ENCODE results near the gene SLC25A33. TPM values are rescaled to one million over a fixed set of nuclear protein-coding genes. Genes with fewer than 3 reads are reported as not detected.

SLC25A33 gene
- total and polyA plus RNA-seq, 2 experiments from 2014 or later, result 13.3 to 18.8 TPM

DNA sequence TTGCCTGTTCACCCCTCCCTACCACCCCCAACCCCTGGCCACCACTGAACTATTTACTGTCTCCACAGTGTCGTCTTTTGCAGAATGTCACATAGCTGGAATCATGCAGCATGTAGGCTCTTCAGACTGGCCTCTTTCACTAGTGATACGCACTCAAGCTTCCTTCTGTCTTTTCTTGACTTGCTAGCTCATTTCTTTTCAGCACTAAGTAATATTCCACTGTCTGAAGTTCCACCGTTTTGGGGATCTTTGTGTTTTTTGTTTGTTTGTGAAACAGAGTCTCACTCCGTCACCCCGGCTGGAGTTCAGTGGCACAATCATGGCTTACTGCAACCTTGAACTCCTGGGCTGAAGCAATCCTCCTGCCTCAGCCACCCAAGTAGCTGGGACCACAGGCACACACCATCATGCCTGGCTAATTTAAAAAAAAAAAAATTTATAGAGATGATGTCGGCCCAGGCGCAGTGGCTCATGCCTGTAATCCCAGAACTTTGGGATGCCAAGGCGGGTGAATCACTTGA is 43.4 kb upstream of the SLC25A33 start (continued):
- TF ChIP-seq, protein P1, sequence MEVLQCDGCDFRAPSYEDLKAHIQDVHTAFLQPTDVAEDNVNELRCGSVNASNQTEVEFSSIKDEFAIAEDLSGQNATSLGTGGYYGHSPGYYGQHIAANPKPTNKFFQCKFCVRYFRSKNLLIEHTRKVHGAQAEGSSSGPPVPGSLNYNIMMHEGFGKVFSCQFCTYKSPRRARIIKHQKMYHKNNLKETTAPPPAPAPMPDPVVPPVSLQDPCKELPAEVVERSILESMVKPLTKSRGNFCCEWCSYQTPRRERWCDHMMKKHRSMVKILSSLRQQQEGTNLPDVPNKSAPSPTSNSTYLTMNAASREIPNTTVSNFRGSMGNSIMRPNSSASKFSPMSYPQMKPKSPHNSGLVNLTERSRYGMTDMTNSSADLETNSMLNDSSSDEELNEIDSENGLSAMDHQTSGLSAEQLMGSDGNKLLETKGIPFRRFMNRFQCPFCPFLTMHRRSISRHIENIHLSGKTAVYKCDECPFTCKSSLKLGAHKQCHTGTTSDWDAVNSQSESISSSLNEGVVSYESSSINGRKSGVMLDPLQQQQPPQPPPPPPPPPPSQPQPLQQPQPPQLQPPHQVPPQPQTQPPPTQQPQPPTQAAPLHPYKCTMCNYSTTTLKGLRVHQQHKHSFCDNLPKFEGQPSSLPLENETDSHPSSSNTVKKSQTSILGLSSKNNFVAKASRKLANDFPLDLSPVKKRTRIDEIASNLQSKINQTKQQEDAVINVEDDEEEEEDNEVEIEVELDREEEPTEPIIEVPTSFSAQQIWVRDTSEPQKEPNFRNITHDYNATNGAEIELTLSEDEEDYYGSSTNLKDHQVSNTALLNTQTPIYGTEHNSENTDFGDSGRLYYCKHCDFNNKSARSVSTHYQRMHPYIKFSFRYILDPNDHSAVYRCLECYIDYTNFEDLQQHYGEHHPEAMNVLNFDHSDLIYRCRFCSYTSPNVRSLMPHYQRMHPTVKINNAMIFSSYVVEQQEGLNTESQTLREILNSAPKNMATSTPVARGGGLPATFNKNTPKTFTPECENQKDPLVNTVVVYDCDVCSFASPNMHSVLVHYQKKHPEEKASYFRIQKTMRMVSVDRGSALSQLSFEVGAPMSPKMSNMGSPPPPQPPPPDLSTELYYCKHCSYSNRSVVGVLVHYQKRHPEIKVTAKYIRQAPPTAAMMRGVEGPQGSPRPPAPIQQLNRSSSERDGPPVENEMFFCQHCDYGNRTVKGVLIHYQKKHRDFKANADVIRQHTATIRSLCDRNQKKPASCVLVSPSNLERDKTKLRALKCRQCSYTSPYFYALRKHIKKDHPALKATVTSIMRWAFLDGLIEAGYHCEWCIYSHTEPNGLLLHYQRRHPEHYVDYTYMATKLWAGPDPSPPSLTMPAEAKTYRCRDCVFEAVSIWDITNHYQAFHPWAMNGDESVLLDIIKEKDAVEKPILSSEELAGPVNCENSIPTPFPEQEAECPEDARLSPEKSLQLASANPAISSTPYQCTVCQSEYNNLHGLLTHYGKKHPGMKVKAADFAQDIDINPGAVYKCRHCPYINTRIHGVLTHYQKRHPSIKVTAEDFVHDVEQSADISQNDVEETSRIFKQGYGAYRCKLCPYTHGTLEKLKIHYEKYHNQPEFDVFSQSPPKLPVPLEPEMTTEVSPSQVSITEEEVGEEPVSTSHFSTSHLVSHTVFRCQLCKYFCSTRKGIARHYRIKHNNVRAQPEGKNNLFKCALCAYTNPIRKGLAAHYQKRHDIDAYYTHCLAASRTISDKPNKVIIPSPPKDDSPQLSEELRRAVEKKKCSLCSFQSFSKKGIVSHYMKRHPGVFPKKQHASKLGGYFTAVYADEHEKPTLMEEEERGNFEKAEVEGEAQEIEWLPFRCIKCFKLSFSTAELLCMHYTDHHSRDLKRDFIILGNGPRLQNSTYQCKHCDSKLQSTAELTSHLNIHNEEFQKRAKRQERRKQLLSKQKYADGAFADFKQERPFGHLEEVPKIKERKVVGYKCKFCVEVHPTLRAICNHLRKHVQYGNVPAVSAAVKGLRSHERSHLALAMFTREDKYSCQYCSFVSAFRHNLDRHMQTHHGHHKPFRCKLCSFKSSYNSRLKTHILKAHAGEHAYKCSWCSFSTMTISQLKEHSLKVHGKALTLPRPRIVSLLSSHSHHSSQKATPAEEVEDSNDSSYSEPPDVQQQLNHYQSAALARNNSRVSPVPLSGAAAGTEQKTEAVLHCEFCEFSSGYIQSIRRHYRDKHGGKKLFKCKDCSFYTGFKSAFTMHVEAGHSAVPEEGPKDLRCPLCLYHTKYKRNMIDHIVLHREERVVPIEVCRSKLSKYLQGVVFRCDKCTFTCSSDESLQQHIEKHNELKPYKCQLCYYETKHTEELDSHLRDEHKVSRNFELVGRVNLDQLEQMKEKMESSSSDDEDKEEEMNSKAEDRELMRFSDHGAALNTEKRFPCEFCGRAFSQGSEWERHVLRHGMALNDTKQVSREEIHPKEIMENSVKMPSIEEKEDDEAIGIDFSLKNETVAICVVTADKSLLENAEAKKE (CRISPR knock-in tag; IDR thresholded peaks at IDR 0.05), result no peak
- no peak for TF ChIP-seq ZNF331 (CRISPR knock-in tag; IDR thresholded peaks at IDR 0.05; ENCODE audit: low read depth)

DNA sequence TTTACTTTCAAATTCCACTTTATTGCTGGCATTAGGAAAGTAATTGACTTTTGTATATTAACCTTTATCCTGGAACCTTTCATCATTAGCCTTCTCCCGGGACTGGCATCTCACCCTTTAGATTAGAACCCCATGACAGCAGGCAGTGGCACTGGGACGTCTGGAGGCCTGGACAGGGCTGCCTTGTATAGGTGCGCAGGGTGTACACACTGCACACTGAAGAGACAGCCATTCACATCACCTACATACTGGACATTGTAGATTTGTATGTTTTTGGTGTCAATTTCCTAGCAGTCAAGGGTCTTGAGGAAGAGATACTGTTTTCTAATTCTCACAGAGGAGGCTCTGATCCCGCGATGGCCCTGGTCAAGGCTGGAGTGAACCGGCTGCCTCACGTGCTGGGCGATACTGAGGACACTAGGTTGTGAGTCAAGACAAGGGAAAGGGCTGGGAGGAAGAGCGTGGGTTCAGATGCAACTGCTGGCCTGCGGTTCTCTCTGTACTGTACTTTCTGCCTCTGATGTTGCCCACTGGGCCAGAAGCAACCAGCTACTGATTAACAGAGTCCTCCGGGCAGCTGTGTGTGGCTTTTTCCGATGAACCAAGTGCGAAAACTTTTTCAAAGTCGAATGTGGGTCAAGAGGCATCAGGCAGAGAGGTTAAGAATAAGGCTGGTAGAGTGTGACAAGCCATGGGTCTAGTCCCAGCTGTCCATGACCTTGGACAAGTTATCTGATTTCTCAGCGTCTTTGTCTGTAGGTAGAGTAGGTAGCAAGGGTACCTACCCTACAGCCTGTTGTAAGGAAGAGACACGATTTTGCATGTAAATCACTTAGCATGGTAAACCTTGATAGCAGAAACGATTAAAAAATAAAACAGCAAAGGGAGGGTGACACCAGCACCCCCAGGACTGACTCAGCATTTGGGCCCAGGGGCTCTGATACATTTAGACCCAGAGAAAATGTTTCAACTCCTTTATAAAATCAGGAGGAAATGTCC is 38.2 kb upstream of the SLC25A33 start:
- no peak for ATAC-seq
- H3K27ac Mint-ChIP-seq, result peak overlapping the region; percentile 59; the same call in 1 of the 2 replicates
- TF ChIP-seq, protein P2, sequence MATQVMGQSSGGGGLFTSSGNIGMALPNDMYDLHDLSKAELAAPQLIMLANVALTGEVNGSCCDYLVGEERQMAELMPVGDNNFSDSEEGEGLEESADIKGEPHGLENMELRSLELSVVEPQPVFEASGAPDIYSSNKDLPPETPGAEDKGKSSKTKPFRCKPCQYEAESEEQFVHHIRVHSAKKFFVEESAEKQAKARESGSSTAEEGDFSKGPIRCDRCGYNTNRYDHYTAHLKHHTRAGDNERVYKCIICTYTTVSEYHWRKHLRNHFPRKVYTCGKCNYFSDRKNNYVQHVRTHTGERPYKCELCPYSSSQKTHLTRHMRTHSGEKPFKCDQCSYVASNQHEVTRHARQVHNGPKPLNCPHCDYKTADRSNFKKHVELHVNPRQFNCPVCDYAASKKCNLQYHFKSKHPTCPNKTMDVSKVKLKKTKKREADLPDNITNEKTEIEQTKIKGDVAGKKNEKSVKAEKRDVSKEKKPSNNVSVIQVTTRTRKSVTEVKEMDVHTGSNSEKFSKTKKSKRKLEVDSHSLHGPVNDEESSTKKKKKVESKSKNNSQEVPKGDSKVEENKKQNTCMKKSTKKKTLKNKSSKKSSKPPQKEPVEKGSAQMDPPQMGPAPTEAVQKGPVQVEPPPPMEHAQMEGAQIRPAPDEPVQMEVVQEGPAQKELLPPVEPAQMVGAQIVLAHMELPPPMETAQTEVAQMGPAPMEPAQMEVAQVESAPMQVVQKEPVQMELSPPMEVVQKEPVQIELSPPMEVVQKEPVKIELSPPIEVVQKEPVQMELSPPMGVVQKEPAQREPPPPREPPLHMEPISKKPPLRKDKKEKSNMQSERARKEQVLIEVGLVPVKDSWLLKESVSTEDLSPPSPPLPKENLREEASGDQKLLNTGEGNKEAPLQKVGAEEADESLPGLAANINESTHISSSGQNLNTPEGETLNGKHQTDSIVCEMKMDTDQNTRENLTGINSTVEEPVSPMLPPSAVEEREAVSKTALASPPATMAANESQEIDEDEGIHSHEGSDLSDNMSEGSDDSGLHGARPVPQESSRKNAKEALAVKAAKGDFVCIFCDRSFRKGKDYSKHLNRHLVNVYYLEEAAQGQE (IDR thresholded peaks at IDR 0.05; ENCODE audit: unreplicated experiment), result no peak
- no peak for TF ChIP-seq STAT1 (IDR thresholded peaks at IDR 0.05; ENCODE audit: unreplicated experiment)
- TF ChIP-seq ZNF331 (CRISPR knock-in tag; IDR thresholded peaks at IDR 0.05; ENCODE audit: low read depth), result no peak
- no peak for TF ChIP-seq NANOG (IDR thresholded peaks at IDR 0.05; ENCODE audit: borderline replicate concordance)
- no peak for TF ChIP-seq EZH2 (IDR thresholded peaks at IDR 0.05; ENCODE audit: low read depth, unreplicated experiment)
- no peak for TF ChIP-seq EZH2phosphoT487 (IDR thresholded peaks at IDR 0.05; ENCODE audit: unreplicated experiment)
- TF ChIP-seq, protein P3, sequence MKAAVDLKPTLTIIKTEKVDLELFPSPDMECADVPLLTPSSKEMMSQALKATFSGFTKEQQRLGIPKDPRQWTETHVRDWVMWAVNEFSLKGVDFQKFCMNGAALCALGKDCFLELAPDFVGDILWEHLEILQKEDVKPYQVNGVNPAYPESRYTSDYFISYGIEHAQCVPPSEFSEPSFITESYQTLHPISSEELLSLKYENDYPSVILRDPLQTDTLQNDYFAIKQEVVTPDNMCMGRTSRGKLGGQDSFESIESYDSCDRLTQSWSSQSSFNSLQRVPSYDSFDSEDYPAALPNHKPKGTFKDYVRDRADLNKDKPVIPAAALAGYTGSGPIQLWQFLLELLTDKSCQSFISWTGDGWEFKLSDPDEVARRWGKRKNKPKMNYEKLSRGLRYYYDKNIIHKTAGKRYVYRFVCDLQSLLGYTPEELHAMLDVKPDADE (IDR thresholded peaks at IDR 0.05), result no peak
- TF ChIP-seq POLR2AphosphoS5 (IDR thresholded peaks at IDR 0.05; ENCODE audit: low read depth), result no peak
- TF ChIP-seq JUNB (IDR thresholded peaks at IDR 0.05; ENCODE audit: unreplicated experiment), result no peak

More for the DNA sequence above, 38.2 kb upstream of the SLC25A33 start:
- Histone ChIP-seq H3F3A (replicated peaks; ENCODE audit: low read depth) (no peaks in the 10 kb centered on the region), H2AFZ (no peak overlapping the region; the same call in 1 of the 2 replicates), H3K36me3 (ENCODE audit: insufficient read depth) (no peaks in the 10 kb centered on the region), H4K20me1 (replicated peaks; ENCODE audit: insufficient read depth) (no peaks in the 10 kb centered on the region), H3K79me2 (replicated peaks; ENCODE audit: insufficient read depth) (no peaks in the 10 kb centered on the region), H3K4me1 (ENCODE audit: insufficient read depth) (no peaks in the 10 kb centered on the region), H3K27me3 (ENCODE audit: insufficient read depth) (peaks cover 2% of the 10 kb centered on the region), H3K4me2 (no peak overlapping the region), H3K9me2 (ENCODE audit: insufficient read depth) (no peaks in the 10 kb centered on the region), H3K27ac (ENCODE audit: low read depth) (no peak overlapping the region), H3K4me3 (no peak overlapping the region)
- Mint-ChIP-seq H3K4me1 (no peaks in the 10 kb centered on the region), H3K4me3 (no peak overlapping the region), H3K9me3 (peaks cover 3% of the 10 kb centered on the region; the same call in 2 of the 3 replicates), H3K27me3 (ENCODE audit: insufficient read depth, low read depth, poor library complexity) (peaks cover 12% of the 10 kb centered on the region), H3K36me3 (ENCODE audit: low read depth) (no peaks in the 10 kb centered on the region)
- DNase-seq (ENCODE audit: low spot score), result no peak
